ENCODE data around the gene MOCS1. TPM values are rescaled to one million over a fixed set of nuclear protein-coding genes. Genes with fewer than 3 reads are reported as not detected.

The MOCS1 gene
- total RNA-seq, 1 donor from 2014 or later, result 0.20 TPM

DNA sequence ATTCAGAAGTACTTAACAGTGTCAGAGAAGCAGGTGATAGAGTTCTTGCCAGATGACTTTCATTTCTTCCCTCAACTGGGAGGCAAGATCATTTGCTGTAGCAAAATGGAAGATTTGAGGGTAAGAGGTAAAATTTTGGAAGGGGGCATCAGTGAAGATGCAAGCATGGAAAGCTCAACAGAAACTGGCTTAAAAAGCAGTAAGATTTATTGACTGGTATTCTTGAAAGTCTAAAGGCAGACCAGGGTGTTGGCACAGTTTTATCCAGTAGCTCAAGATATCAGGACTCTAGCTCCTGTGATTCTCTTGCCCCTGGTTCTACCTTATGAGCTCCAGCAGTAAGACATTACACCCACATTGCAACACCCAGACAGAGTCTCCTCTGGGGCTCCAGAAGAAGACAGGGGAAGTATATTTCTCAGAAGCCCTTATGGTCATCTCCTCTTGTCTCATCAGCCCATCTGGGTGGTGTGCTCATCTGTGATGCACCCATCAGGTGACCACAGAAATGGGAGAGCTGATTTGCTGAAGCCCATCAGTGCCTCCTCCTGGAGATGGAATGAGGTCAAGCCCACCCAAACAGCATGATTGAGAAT, 16.0 kb upstream of the MOCS1 start:
- Mint-ChIP-seq H3K4me3 (no peak overlapping the region), H3K27me3 (peaks cover 2% of the 10 kb centered on the region), H3K27ac (no peak overlapping the region), H3K4me1 (no peaks in the 10 kb centered on the region), H3K9me3 (no peaks in the 10 kb centered on the region), H3K36me3 (ENCODE audit: low read depth) (no peaks in the 10 kb centered on the region)
- CTCF ChIA-PET, result no interaction called here
- no peak for TF ChIP-seq CTCF (IDR thresholded peaks at IDR 0.05)
- intact Hi-C loops (cut with micrococcal nuclease), result no loop called here
- no peak for ATAC-seq (ENCODE audit: low read depth)
- no peak for DNase-seq
- POLR2A ChIA-PET, result no interaction called here

GRCh38 chr6:39948199-39948791, 14.0 kb upstream of the MOCS1 start:
- Mint-ChIP-seq H3K27me3 (peaks cover 2% of the 10 kb centered on the region), H3K27ac (no peak overlapping the region), H3K4me3 (no peak overlapping the region), H3K4me1 (no peaks in the 10 kb centered on the region), H3K36me3 (ENCODE audit: low read depth) (no peaks in the 10 kb centered on the region), H3K9me3 (no peaks in the 10 kb centered on the region)
- ATAC-seq (ENCODE audit: low read depth), result no peak
- no peak for TF ChIP-seq CTCF (IDR thresholded peaks at IDR 0.05)
- no peak for DNase-seq
- CTCF ChIA-PET, result no interaction called here
- intact Hi-C loops (cut with micrococcal nuclease), result no loop called here
- POLR2A ChIA-PET, result no interaction called here

DNA sequence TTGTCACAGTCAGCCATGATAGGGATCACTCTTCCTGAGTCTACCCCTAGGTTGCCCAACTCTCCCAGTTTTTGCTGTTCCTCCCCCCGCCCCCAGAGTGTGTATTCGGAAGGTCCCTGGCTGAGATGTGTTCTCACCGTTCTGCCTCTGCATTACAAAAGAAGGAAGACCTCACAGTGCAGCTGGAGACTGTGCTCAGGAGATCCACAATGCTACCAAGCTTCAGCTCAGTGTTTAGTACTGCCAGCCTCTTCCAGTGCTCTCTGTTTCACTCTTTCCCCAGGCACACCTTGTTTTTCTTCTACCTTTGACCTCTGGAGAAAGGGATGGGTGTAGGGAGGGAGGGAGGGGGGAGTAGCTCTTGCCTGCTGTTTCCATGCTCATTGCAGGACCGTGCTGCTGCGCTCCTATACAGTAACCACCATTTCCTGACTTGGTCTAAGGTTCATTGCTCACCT, 13.4 kb upstream of the MOCS1 start:
- CTCF ChIA-PET, result no interaction called here
- Mint-ChIP-seq H3K4me1 (no peaks in the 10 kb centered on the region), H3K27me3 (peaks cover 2% of the 10 kb centered on the region), H3K4me3 (no peak overlapping the region), H3K9me3 (no peaks in the 10 kb centered on the region), H3K36me3 (ENCODE audit: low read depth) (no peaks in the 10 kb centered on the region), H3K27ac (no peak overlapping the region)
- DNase-seq (no peak), ATAC-seq (ENCODE audit: low read depth) (no peak)
- no peak for TF ChIP-seq CTCF (IDR thresholded peaks at IDR 0.05)
- intact Hi-C loops (cut with micrococcal nuclease), result no loop called here
- POLR2A ChIA-PET, result no interaction called here

DNA sequence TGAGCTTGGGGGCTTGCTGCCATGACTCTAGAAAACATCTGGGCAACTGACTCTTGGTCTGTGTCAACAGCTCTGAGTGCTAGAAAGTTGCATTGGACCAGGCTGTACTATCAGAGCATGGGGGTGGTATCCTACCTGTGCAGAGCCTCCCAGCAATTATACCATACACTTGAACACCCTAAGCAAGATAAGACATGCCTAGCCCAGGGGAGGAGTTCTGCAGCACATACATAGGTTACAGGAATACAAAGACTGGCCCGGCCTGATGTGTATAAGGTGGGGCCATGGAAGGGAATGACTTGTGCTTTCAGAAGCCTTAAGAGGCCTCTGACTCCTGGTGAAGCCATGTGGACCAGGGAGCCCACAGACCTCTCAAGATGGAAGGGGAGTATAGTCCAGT, 11.4 kb upstream of the MOCS1 start:
- no peak overlapping the region for H3K4me3 Mint-ChIP-seq
- intact Hi-C loops (cut with micrococcal nuclease), result no loop called here
- no peak overlapping the region for H3K27ac Mint-ChIP-seq
- no peaks in the 10 kb centered on the region for H3K36me3 Mint-ChIP-seq (ENCODE audit: low read depth)
- no peaks in the 10 kb centered on the region for H3K4me1 Mint-ChIP-seq
- no peak for ATAC-seq (ENCODE audit: low read depth)
- peaks cover 2% of the 10 kb centered on the region for H3K27me3 Mint-ChIP-seq
- POLR2A ChIA-PET, result no interaction called here
- no peak for TF ChIP-seq CTCF (IDR thresholded peaks at IDR 0.05)
- H3K9me3 Mint-ChIP-seq, result no peaks in the 10 kb centered on the region
- no peak for DNase-seq
- CTCF ChIA-PET, result no interaction called here

DNA sequence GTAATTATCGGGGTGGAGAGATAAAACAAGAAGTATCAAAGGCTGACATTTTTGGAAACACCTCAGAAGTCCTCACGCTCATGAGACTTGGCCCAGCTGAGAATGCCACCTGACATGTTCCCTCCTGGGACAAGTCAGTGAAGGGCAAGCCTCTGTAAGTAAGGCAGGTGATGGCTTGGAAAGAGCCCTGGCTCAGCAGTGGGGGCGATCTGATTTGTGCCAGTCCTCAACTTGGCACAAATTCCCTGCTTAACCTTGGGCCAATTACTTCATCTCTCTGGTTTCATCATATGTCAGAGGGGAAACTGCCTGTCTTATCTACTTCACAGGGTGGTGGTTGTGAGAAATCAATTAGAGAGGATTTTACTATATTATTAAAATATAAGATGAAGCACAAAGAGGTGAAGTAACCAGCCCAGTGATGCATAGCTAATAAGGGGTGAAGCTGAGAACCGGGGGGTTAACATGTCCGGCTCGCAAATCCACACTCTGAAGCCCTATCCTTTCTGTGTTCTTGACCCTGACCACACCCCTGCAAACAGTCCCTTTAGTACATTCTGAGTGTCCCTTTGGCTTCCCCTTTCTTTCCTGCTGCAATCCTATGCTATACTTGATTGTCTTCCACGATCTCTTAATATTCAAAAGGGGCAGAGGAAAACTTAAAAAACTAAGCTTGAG, 8.8 kb upstream of the MOCS1 start:
- ChIA-PET POLR2A (no interaction called here), CTCF (no interaction called here)
- intact Hi-C loops (cut with micrococcal nuclease), result no loop called here
- Mint-ChIP-seq H3K9me3 (no peaks in the 10 kb centered on the region), H3K27ac (no peak overlapping the region), H3K36me3 (ENCODE audit: low read depth) (no peaks in the 10 kb centered on the region), H3K27me3 (peaks cover 12% of the 10 kb centered on the region), H3K4me3 (no peak overlapping the region), H3K4me1 (no peaks in the 10 kb centered on the region)
- DNase-seq (no peak), ATAC-seq (ENCODE audit: low read depth) (no peak)
- no peak for TF ChIP-seq CTCF (IDR thresholded peaks at IDR 0.05)
